ENCODE measurements around the gene CHADL.
"Not testable (repeated sequence)": the region's sequence is repeated elsewhere in the genome, so short reads cannot be mapped to it uniquely, and the experiment has no call there.

Gene CHADL

DNA sequence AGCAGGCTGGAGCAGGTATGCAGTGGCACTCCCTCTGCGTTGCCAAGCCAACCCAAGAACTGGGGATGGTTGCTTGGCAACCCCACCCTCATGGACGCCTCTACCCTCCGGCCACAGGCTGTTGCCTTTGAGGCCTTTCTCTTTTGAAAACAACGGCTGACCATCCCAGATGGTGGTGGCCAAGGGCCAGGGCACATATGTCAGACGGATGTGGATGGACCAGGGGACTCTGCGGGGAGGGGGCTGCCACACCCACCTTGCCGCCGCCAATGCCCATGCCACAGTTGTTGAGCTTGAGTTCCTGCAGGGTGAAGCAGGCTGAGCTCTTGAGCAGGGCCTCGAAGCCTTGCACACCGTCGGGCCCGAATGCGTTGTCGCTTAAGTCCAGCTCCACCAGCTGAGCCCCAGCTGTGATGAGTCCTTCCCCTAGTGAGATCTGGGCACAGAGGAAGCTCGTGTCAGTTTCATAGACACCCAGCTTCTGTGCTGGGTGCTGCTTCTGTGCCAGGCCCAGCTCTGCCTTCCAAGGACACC lies 23.7 kb upstream of the CHADL start:
- Histone ChIP-seq H3K9me3 (ENCODE audit: control insufficient read depth, insufficient read depth, low read length) (no peaks in the 10 kb centered on the region), H3K36me3 (ENCODE audit: insufficient read depth, low read length) (peaks cover 42% of the 10 kb centered on the region), H3K9ac (ENCODE audit: low read depth, low read length) (no peak overlapping the region), H3K4me1 (ENCODE audit: insufficient read depth, low read length) (no peaks in the 10 kb centered on the region)

- H3K4me1 ChIP-seq (ENCODE audit: insufficient read depth, low read length) = no peaks in the 10 kb centered on the region
- no peaks in the 10 kb centered on the region for H3K9me3 ChIP-seq (ENCODE audit: control insufficient read depth, insufficient read depth, low read length)
- H3K36me3 ChIP-seq (ENCODE audit: insufficient read depth, low read length) = peaks cover 47% of the 10 kb centered on the region
- no peak overlapping the region for H3K9ac ChIP-seq (ENCODE audit: low read depth, low read length)
Observed at GRCh38 chr22:41263704-41264103, 23.0 kb upstream of the CHADL start.

- Histone ChIP-seq H3K9ac (ENCODE audit: low read depth, low read length) (no peak overlapping the region), H3K4me1 (ENCODE audit: insufficient read depth, low read length) (0 out of 2 replicates have a peak, but pooled peaks cover under 1% of the 10 kb centered on the region), H3K9me3 (ENCODE audit: control insufficient read depth, insufficient read depth, low read length) (no peaks in the 10 kb centered on the region), H3K36me3 (ENCODE audit: insufficient read depth, low read length) (peaks cover 52% of the 10 kb centered on the region)
Observed at GRCh38 chr22:41262250-41262765, 21.6 kb upstream of the CHADL start.

DNA sequence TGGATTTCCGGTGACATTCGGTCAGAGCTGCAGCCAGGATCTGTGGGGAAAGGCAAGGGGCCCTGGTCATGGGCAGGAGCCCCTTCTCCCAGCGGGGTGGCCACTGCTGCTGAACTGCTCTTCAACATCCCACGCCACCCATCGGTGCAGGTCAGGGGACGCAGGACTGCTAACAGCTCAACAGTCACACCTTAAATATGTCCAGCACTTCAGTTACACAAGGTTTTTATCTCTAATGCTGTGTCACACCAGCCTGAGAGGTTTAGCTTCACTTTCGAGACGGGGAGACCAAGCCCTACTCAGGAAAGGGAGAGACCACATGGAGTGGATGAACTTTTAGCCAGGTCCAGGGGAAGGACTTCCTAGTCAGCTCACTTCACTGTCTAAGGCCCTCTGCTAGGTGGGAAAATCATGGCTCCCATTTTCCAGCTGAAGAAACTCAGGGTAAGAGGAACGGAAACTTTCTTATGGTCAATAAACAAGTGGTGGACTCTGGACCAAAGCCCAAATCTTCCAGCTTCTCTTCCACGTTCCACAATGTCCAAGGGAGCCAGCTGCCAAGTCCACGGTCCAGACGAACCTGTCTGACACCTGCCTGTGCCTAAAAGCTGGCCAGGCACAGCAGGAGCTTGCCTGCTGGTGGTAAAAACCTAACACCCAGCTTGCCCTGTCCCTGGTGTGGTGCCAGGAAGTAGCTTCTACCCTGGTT lies 21.0 kb upstream of the CHADL start:
- no peaks in the 10 kb centered on the region for H3K9me3 ChIP-seq (ENCODE audit: control insufficient read depth, insufficient read depth, low read length)
- H3K9ac ChIP-seq (ENCODE audit: low read depth, low read length) = no peak overlapping the region
- peaks cover 3% of the 10 kb centered on the region; the same call in 1 of the 2 replicates for H3K4me1 ChIP-seq (ENCODE audit: insufficient read depth, low read length)
- peaks cover 55% of the 10 kb centered on the region for H3K36me3 ChIP-seq (ENCODE audit: insufficient read depth, low read length)

GRCh38 chr22:41260871-41261270 lies 20.1 kb upstream of the CHADL start:
- no peaks in the 10 kb centered on the region for H3K9me3 ChIP-seq (ENCODE audit: control insufficient read depth, insufficient read depth, low read length)
- H3K36me3 ChIP-seq (ENCODE audit: insufficient read depth, low read length) = peaks cover 55% of the 10 kb centered on the region
- H3K4me1 ChIP-seq (ENCODE audit: insufficient read depth, low read length) = peaks cover 3% of the 10 kb centered on the region; the same call in 1 of the 2 replicates
- H3K9ac ChIP-seq (ENCODE audit: low read depth, low read length) = no peak overlapping the region

- not testable (repeated sequence) for H3K4me1 ChIP-seq (ENCODE audit: insufficient read depth, low read length); H3K9me3 ChIP-seq (ENCODE audit: control insufficient read depth, insufficient read depth, low read length); H3K9ac ChIP-seq (ENCODE audit: low read depth, low read length)
- peaks cover 54% of the 10 kb centered on the region for H3K36me3 ChIP-seq (ENCODE audit: insufficient read depth, low read length)
Observed at GRCh38 chr22:41259756-41260155, 19.0 kb upstream of the CHADL start.

DNA sequence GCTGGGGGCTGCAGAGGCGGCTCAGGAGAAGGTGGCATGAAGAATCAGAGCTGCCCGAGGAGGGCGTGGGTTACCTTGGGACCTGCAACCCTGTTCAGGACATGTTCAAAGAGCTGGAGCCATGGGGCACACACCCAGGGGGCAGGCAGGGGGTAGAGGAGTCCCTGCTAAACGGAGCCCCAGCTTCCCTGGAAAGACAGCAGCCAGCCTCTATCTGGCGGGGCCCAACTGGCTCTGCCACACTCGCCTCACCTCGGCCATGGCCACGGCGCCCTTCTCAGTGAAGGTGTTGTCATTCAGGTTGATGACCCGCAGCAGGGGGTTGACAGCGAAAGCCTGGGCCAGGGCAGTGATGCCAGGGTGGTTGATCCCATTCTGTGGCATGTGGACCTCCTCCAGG lies 17.0 kb upstream of the CHADL start:
- Histone ChIP-seq H3K36me3 (ENCODE audit: insufficient read depth, low read length) (peaks cover 53% of the 10 kb centered on the region), H3K9ac (ENCODE audit: low read depth, low read length) (no peak overlapping the region), H3K4me1 (ENCODE audit: insufficient read depth, low read length) (peaks cover 3% of the 10 kb centered on the region; the same call in 1 of the 2 replicates), H3K9me3 (ENCODE audit: control insufficient read depth, insufficient read depth, low read length) (no peaks in the 10 kb centered on the region)

GRCh38 chr22:41256254-41257253 lies 15.8 kb upstream of the CHADL start:
- Histone ChIP-seq H3K9me3 (ENCODE audit: control insufficient read depth, insufficient read depth, low read length) (no peaks in the 10 kb centered on the region), H3K4me1 (ENCODE audit: insufficient read depth, low read length) (peaks cover 3% of the 10 kb centered on the region; the same call in 1 of the 2 replicates), H3K9ac (ENCODE audit: low read depth, low read length) (no peak overlapping the region), H3K36me3 (ENCODE audit: insufficient read depth, low read length) (peaks cover 44% of the 10 kb centered on the region)

DNA sequence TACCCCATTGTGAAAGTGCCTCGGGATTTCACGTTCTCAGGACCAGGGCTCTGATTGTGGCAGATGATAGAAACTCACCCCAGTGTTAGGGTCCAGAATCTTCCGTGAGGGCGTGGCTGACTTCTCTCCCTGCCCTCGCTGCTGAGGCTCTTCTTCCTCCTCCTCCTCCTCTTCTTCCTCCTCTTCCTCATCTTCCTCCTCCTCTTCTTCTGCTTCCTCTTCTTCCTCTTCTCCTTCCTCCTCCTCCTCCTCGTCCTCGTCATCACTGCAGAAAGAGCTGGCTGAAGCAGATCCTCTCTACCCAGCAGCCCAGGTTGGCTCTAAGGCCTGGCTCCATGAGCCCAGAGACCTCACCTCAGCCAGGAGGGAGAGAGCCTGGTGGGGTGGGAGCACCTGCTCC lies 13.5 kb upstream of the CHADL start:
- no peaks in the 10 kb centered on the region for H3K9me3 ChIP-seq (ENCODE audit: control insufficient read depth, insufficient read depth, low read length)
- H3K36me3 ChIP-seq (ENCODE audit: insufficient read depth, low read length) = peaks cover 44% of the 10 kb centered on the region
- peaks cover 3% of the 10 kb centered on the region; the same call in 1 of the 2 replicates for H3K4me1 ChIP-seq (ENCODE audit: insufficient read depth, low read length)
- no peak overlapping the region for H3K9ac ChIP-seq (ENCODE audit: low read depth, low read length)

DNA sequence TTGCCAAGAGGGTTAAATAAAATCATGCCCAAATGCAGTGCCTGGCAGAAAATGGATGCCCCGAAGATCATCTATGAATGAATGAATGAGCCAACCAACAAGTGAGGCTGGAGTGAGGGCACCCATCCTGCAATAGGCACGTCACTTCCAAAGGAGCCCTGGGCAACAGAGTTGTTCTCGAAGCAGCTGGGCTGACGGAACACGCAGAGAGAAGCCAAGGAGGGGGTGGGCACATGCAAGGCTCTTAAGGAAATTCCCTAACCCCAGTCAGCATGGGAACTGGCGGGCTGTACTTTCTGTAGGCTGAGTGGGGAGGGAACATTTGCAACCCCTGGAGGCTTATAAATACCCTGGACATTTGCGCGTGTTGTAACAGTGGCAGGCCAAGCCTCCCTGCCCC lies 11.6 kb upstream of the CHADL start:
- H3K36me3 ChIP-seq (ENCODE audit: insufficient read depth, low read length) = peaks cover 38% of the 10 kb centered on the region
- peaks cover 3% of the 10 kb centered on the region; the same call in 1 of the 2 replicates for H3K4me1 ChIP-seq (ENCODE audit: insufficient read depth, low read length)
- no peaks in the 10 kb centered on the region for H3K9me3 ChIP-seq (ENCODE audit: control insufficient read depth, insufficient read depth, low read length)
- no peak overlapping the region for H3K9ac ChIP-seq (ENCODE audit: low read depth, low read length)

DNA sequence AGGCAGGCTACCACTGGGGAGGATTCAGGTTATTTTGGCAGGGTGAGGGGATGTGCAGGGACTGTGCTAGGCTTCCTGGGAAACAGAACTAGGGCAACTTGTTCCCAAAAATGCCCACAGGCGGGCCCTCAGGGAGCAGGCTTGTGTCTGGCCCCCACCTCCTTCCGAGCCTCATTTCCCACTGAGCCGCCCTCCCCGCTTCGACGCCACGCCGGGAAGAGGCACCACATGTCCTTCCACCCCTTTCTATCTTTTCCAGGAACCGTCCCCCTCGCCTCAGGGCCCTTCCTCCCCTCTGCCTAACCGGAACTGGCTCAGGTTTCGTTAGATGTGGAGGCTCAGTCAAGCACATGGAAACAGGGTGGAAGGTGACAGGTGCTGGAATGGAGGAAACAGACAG lies 9.4 kb upstream of the CHADL start:
- no peaks in the 10 kb centered on the region for H3K4me1 ChIP-seq (ENCODE audit: insufficient read depth, low read length)
- no peaks in the 10 kb centered on the region for H3K9me3 ChIP-seq (ENCODE audit: control insufficient read depth, insufficient read depth, low read length)
- no peak overlapping the region for H3K9ac ChIP-seq (ENCODE audit: low read depth, low read length)
- H3K36me3 ChIP-seq (ENCODE audit: insufficient read depth, low read length) = peaks cover 30% of the 10 kb centered on the region

DNA sequence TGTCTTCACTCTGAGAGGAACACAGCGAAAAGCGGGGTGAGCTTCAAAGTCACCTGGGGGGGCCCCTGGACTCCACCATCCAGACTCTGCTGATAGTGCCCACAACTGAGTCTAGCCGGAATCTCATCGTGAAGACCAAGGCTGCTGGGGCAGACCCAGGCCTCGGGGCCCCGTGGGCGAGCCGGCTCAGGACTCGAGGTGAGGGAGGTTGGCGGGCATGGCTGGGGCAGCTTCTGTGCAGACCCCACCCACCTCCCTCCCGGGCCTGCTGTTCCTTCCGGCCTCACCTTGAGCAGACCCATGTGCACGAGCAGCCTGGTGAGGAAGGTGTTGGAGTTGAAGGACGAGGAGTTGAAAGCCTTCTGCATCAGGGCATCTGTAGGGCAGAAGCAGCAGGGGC lies 8.7 kb upstream of the CHADL start:
- peaks cover 30% of the 10 kb centered on the region for H3K36me3 ChIP-seq (ENCODE audit: insufficient read depth, low read length)
- no peak overlapping the region for H3K9ac ChIP-seq (ENCODE audit: low read depth, low read length)
- no peaks in the 10 kb centered on the region for H3K4me1 ChIP-seq (ENCODE audit: insufficient read depth, low read length)
- H3K9me3 ChIP-seq (ENCODE audit: control insufficient read depth, insufficient read depth, low read length) = no peaks in the 10 kb centered on the region

DNA sequence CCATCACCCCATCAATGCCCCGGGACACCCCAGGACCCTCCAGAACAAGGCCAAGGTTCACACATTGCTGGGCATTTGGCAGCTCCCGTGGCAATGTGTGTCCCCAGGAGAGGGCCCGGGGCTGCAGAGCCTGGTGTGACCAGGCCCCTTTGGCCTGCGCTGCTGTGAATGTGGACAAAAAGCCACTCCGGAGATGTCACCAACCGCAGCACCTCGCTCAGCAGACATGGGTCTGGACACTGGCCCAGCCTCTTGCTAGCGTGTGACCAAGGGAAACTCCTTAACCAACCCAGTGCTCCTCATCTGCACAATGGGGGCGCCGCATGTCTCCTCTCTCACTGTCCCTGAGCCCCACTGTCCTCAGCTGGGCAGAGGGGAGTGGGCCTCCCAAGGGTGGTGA lies 8.0 kb upstream of the CHADL start:
- peaks cover 30% of the 10 kb centered on the region for H3K36me3 ChIP-seq (ENCODE audit: insufficient read depth, low read length)
- no peaks in the 10 kb centered on the region for H3K9me3 ChIP-seq (ENCODE audit: control insufficient read depth, insufficient read depth, low read length)
- no peak overlapping the region for H3K9ac ChIP-seq (ENCODE audit: low read depth, low read length)
- no peaks in the 10 kb centered on the region for H3K4me1 ChIP-seq (ENCODE audit: insufficient read depth, low read length)

- Histone ChIP-seq H3K36me3 (ENCODE audit: insufficient read depth, low read length) (peaks cover 30% of the 10 kb centered on the region), H3K4me1 (ENCODE audit: insufficient read depth, low read length) (no peaks in the 10 kb centered on the region), H3K9me3 (ENCODE audit: control insufficient read depth, insufficient read depth, low read length) (no peaks in the 10 kb centered on the region), H3K9ac (ENCODE audit: low read depth, low read length) (no peak overlapping the region)
Observed at GRCh38 chr22:41248314-41248713, 7.6 kb upstream of the CHADL start.

Measured in ES-I3 (cell line).